SK-N-SH treated with all-trans-retinoic acid at 6 μM for 48 hours (cell line): ENCODE results near the gene HPCAL1.

Source experiments
- ARNTL ChIP-seq: fragments of 450-650 bp; formaldehyde crosslinking; IDR thresholded peaks from 2 replicates; pipeline ENCODE4 v1.5.0; 2020; ENCODE audit warnings: low read depth, mild to moderate bottlenecking, moderate library complexity, borderline replicate concordance
- ZFP3 ChIP-seq: fragments of 250-450 bp; sonication (Bioruptor Pico); IDR thresholded peaks from 2 replicates; pipeline ENCODE4 v1.5.0; 2020; ENCODE audit warnings: mild to moderate bottlenecking, moderate library complexity
- ZFP30 ChIP-seq: fragments of 450-650 bp; formaldehyde crosslinking; IDR thresholded peaks from 2 replicates; pipeline ENCODE4 v1.5.0; 2022; ENCODE audit warnings: mild to moderate bottlenecking, moderate library complexity
- ZNF565 ChIP-seq: fragments of 450-650 bp; formaldehyde crosslinking; conservative IDR thresholded peaks from 2 replicates; pipeline ENCODE4 v1.5.0; 2020; ENCODE audit warnings: low read depth, mild to moderate bottlenecking, moderate library complexity
- TF ChIP-seq, protein P1 (sequence below): fragments of 250-450 bp; sonication (Bioruptor Pico); IDR thresholded peaks from 2 replicates; pipeline ENCODE4 v1.5.1; 2020; ENCODE audit warnings: low read depth, mild to moderate bottlenecking, moderate library complexity
- TF ChIP-seq, protein P2 (sequence below): fragments of 250-450 bp; sonication (Bioruptor Pico); IDR thresholded peaks from 2 replicates; pipeline ENCODE4 v1.8.0; 2020; ENCODE audit warnings: mild to moderate bottlenecking, moderate library complexity, borderline replicate concordance

DNA sequence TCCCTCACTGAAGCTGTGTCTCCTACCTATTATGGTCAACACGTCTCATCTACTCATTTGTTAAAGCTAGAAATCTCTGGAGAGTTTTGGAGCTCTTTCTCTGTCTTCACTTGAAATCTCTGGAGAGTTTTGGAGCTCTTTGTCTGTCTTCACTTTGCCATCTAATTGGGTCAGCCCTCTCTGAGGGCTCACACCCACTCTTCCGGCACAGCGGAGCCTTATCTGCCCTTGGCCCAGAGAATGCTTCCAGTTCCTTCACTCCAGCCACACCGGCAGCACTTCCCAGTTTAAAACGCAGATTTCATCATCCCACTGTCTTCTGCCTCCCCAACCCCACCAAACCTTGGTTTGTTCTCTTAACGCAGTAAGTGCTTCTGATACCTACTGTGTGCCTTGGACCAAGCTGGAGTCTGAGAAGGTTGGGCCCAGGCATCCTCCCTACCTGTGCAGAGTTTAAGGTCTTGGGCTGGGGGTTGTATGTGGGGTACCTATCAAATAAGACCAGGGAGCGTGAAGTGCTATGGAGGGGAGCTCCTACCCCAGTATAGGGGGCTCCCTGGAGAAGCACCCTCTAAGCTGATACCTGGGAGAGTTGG is 5.0 kb downstream of the HPCAL1 start:
- no peak for TF ChIP-seq ARNTL
- no peak for TF ChIP-seq ZFP30 (CRISPR knock-in tag)
- no peak for TF ChIP-seq ZNF565
- TF ChIP-seq, protein P1, sequence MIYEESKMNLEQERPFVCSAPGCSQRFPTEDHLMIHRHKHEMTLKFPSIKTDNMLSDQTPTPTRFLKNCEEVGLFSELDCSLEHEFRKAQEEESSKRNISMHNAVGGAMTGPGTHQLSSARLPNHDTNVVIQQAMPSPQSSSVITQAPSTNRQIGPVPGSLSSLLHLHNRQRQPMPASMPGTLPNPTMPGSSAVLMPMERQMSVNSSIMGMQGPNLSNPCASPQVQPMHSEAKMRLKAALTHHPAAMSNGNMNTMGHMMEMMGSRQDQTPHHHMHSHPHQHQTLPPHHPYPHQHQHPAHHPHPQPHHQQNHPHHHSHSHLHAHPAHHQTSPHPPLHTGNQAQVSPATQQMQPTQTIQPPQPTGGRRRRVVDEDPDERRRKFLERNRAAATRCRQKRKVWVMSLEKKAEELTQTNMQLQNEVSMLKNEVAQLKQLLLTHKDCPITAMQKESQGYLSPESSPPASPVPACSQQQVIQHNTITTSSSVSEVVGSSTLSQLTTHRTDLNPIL (CRISPR knock-in tag) = no peak
- TF ChIP-seq, protein P2, sequence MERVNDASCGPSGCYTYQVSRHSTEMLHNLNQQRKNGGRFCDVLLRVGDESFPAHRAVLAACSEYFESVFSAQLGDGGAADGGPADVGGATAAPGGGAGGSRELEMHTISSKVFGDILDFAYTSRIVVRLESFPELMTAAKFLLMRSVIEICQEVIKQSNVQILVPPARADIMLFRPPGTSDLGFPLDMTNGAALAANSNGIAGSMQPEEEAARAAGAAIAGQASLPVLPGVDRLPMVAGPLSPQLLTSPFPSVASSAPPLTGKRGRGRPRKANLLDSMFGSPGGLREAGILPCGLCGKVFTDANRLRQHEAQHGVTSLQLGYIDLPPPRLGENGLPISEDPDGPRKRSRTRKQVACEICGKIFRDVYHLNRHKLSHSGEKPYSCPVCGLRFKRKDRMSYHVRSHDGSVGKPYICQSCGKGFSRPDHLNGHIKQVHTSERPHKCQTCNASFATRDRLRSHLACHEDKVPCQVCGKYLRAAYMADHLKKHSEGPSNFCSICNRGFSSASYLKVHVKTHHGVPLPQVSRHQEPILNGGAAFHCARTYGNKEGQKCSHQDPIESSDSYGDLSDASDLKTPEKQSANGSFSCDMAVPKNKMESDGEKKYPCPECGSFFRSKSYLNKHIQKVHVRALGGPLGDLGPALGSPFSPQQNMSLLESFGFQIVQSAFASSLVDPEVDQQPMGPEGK (CRISPR knock-in tag) = no peak
- no peak for TF ChIP-seq ZFP3
